Uterus (tissue), 4 donors: ENCODE results near the gene LRRC58. TPM values are rescaled to one million over a fixed set of nuclear protein-coding genes. Genes with fewer than 3 reads are reported as not detected.
A peak's percentile ranks its signal among the peaks of the same experiment; 100 is the strongest.

Experiments
- DNase-seq, 2 donors: peaks; one replicate each; pipeline ENCODE4 v3.0.0-alpha.2; 2019 to 2020
- H3K27ac ChIP-seq, 2 donors: fragments of 200-600 bp; sonication (generic); 1 replicate in 1 of 2; 2 replicates in 1 of 2; pipeline ENCODE4 v1.5.1; 2016 to 2018
- H3K27me3 ChIP-seq, 2 donors: fragments of 200-600 bp; sonication (generic); one replicate each; pipeline ENCODE4 v1.5.1; 2018 to 2019; ENCODE audit warnings: control low read depth in 1 of 2
- H3K36me3 ChIP-seq, 2 donors: fragments of 200-600 bp; sonication (generic); one replicate each; pipeline ENCODE4 v1.5.1; 2019; ENCODE audit warnings: control low read depth in 1 of 2
- H3K4me1 ChIP-seq, 2 donors: fragments of 200-600 bp; sonication (generic); one replicate each; pipeline ENCODE4 v1.5.1; 2018 to 2019; ENCODE audit warnings: control low read depth in 1 of 2
- H3K4me3 ChIP-seq, 2 donors: fragments of 200-600 bp; sonication (generic); 1 replicate in 1 of 2; 2 replicates in 1 of 2; pipeline ENCODE4 v1.5.1; 2018 to 2019; ENCODE audit warnings: mild to moderate bottlenecking in 1 of 2
- H3K9me3 ChIP-seq, 2 donors: fragments of 200-600 bp; sonication (generic); one replicate each; pipeline ENCODE4 v1.5.1; 2019; ENCODE audit warnings: control low read depth in 1 of 2
- CTCF ChIP-seq, 4 experiments: fragments of 200-600 bp in 2 of 4; fragments of 450-650 bp in 2 of 4; sonication (generic) in 2 of 4; IDR thresholded peaks; one replicate each; pipeline ENCODE4 v1.5.1; 2016 to 2019; ENCODE audit warnings: antibody characterized with exemption in 4 of 4, mild to moderate bottlenecking in 2 of 4, moderate library complexity in 1 of 4
- POLR2A ChIP-seq, 2 donors: fragments of 450-650 bp; IDR thresholded peaks; one replicate each; pipeline ENCODE4 v1.6.1; 2016; ENCODE audit warnings: antibody characterized with exemption in 2 of 2, mild to moderate bottlenecking in 1 of 2, moderate library complexity in 1 of 2
- intact Hi-C: fragments of 100-400 bp; cut with DNase I; formaldehyde crosslinking; loops from one replicate; pipeline ENCODE4 v1.15.1; 2023; ENCODE audit warnings: low total_unique reads
- total RNA-seq, 4 donors: library from RNA; depleted of rRNA in 3 of 4; stranded (reverse); fragments of >200 nt in 3 of 4; gene quantifications; one replicate each; pipeline versions ENCODE4 v1.1.0 to v1.2.4, GENCODE V29; 2014 to 2023
- donor health status: DM: yes; HTN: yes; CAD: no.

LRRC58 gene
- total RNA-seq, 4 donors from 2014 or later, result 19.1 to 78.1 (median 35.8) TPM

- no peak overlapping the region for H3K27ac ChIP-seq
- H3K4me1 ChIP-seq, result no peaks in the 10 kb centered on the region
- no peaks in the 10 kb centered on the region for H3K9me3 ChIP-seq
- no peaks in the 10 kb centered on the region for H3K36me3 ChIP-seq
- intact Hi-C loops, result no loop called here
- no peak overlapping the region for H3K4me3 ChIP-seq
- H3K27me3 ChIP-seq, result no peaks in the 10 kb centered on the region
- DNase-seq, result no peak
- TF ChIP-seq POLR2A (IDR thresholded peaks at IDR 0.05), result no peak
- no peak for TF ChIP-seq CTCF (IDR thresholded peaks at IDR 0.05)
These were observed 2.9 kb upstream of the LRRC58 start for GRCh38 chr3:120352017-120352416.

- Histone ChIP-seq H3K27me3 (no peaks in the 10 kb centered on the region), H3K4me3 (peak overlapping the region; percentile 76 to 92), H3K36me3 (no peaks in the 10 kb centered on the region), H3K27ac (peak overlapping the region; percentile 93 to 98), H3K4me1 (no peaks in the 10 kb centered on the region), H3K9me3 (no peaks in the 10 kb centered on the region)
- TF ChIP-seq CTCF (IDR thresholded peaks at IDR 0.05), result no peak
- TF ChIP-seq POLR2A (IDR thresholded peaks at IDR 0.05), result no peak
- DNase-seq, result peak; percentile 20
- intact Hi-C loops, result no loop called here
These were observed 1.3 kb upstream of the LRRC58 start for GRCh38 chr3:120350401-120350941.

GRCh38 chr3:120349855-120350125 is 636 bp upstream of the LRRC58 start:
- H3K4me1 ChIP-seq, result no peaks in the 10 kb centered on the region
- no peaks in the 10 kb centered on the region for H3K27me3 ChIP-seq
- peak overlapping the region; percentile 76 to 92 for H3K4me3 ChIP-seq
- H3K36me3 ChIP-seq, result no peaks in the 10 kb centered on the region
- TF ChIP-seq CTCF (IDR thresholded peaks at IDR 0.05), result no peak
- no peak for TF ChIP-seq POLR2A (IDR thresholded peaks at IDR 0.05)
- intact Hi-C loops, result no loop called here
- DNase-seq, result no peak
- H3K27ac ChIP-seq, result peak overlapping the region; percentile 93 to 98
- no peaks in the 10 kb centered on the region for H3K9me3 ChIP-seq

GRCh38 chr3:120348065-120348990 is 826 bp downstream of the LRRC58 start:
- no peak for DNase-seq
- intact Hi-C loops, result no loop called here

More at GRCh38 chr3:120348065-120348990, 826 bp downstream of the LRRC58 start:
- H3K4me1 ChIP-seq, result no peaks in the 10 kb centered on the region
- peak overlapping the region; percentile 76 to 92 for H3K4me3 ChIP-seq
- no peaks in the 10 kb centered on the region for H3K9me3 ChIP-seq
- no peaks in the 10 kb centered on the region for H3K27me3 ChIP-seq
- no peak for TF ChIP-seq CTCF (IDR thresholded peaks at IDR 0.05)
- TF ChIP-seq POLR2A (IDR thresholded peaks at IDR 0.05), result no peak
- no peaks in the 10 kb centered on the region for H3K36me3 ChIP-seq
- H3K27ac ChIP-seq, result peak overlapping the region; percentile 93 to 98
